SK-MEL-5 (cell line): ENCODE data around the gene PCDHGA5. TPM values are rescaled to one million over a fixed set of nuclear protein-coding genes. Genes with fewer than 3 reads are reported as not detected.
"Not testable (repeated sequence)": the region's sequence is repeated elsewhere in the genome, so short reads cannot be mapped to it uniquely, and the experiment has no call there.

Experiments
- DNase-seq: peaks from one replicate; pipeline ENCODE4 v3.0.0-alpha.2; 2016; ENCODE audit warnings: low read depth, low spot score
- in situ Hi-C: cut with HindIII; loops from 2 replicates; pipeline ENCODE4 v1.10.0; 2016; ENCODE audit warnings: low sequenced_read_pairs, high pct_unique_total_duplicates, low pct_unique_long_range_greater_than_20kb
- total RNA-seq: library from RNA; depleted of rRNA; stranded (reverse); fragments of >200 nt; shearing (Covaris generic); gene quantifications from 2 replicates; pipeline ENCODE4 v1.2.3, GENCODE V29; 2014; rRNA removed

Gene PCDHGA5
- total RNA-seq, 1 experiment from 2014 or later = 0.66 TPM

GRCh38 chr5:141399555-141400258 is 35.7 kb downstream of the PCDHGA5 start:
- DNase-seq = no peak
- in situ Hi-C loops = no loop called here

GRCh38 chr5:141402553-141403243 is 38.7 kb downstream of the PCDHGA5 start, which contains the start of gene PCDHGA9:
Gene PCDHGA9, plus strand, starts transcription at chr5:141402778. Its CDS starts 175 bp downstream, at chr5:141402953.
- in situ Hi-C loops = no loop called here
- DNase-seq = peak; percentile 23

GRCh38 chr5:141403387-141403786 is 39.4 kb downstream of the PCDHGA5 start:
- in situ Hi-C loops = no loop called here
- DNase-seq = no peak

GRCh38 chr5:141407790-141408505 is 44.0 kb downstream of the PCDHGA5 start, which contains the start of gene PCDHGB6:
Gene PCDHGB6, plus strand, starts transcription at chr5:141408021. Its CDS starts 182 bp downstream, at chr5:141408203.
- in situ Hi-C loops, DNase-seq: not testable (repeated sequence)

- DNase-seq = no peak
- in situ Hi-C loops = no loop called here
Observed at GRCh38 chr5:141409598-141410306, 45.8 kb downstream of the PCDHGA5 start.

- in situ Hi-C loops = no loop called here
- DNase-seq = no peak
Observed at GRCh38 chr5:141411575-141411974, 47.6 kb downstream of the PCDHGA5 start.

GRCh38 chr5:141412854-141413539 is 49.0 kb downstream of the PCDHGA5 start, which contains the start of gene PCDHGA10:
Gene PCDHGA10, plus strand, starts transcription at chr5:141412987. Its CDS starts 189 bp downstream, at chr5:141413176.
- in situ Hi-C loops = no loop called here

GRCh38 chr5:141413540-141414069 is 49.6 kb downstream of the PCDHGA5 start:
- in situ Hi-C loops = no loop called here
- no peak for DNase-seq

More at GRCh38 chr5:141412854-141413539, 49.0 kb downstream of the PCDHGA5 start, which contains the start of gene PCDHGA10:
- peak; percentile 52 for DNase-seq

GRCh38 chr5:141414548-141415274 is 50.7 kb downstream of the PCDHGA5 start:
- DNase-seq, in situ Hi-C loops: not testable (repeated sequence)

- DNase-seq, in situ Hi-C loops: not testable (repeated sequence)
Observed at GRCh38 chr5:141415275-141415618, 51.3 kb downstream of the PCDHGA5 start.

Other genes with a start within 250 kb of the PCDHGA5 start
- 0.40 and 0.43 TPM in 2 replicates for gene PCDHB4, start 242.3 kb upstream of the PCDHGA5 start, total RNA-seq
- 2.0 and 3.1 TPM in 2 replicates for gene PCDHB5, start 229.0 kb upstream of the PCDHGA5 start, total RNA-seq
- 0.21 and 0.43 TPM in 2 replicates for gene PCDHB6, start 214.1 kb upstream of the PCDHGA5 start, total RNA-seq
- 0.24 and 0.29 TPM in 2 replicates for gene PCDHB7, start 191.5 kb upstream of the PCDHGA5 start, total RNA-seq
- gene PCDHB8, start 186.4 kb upstream of the PCDHGA5 start, total RNA-seq = 0.43 and 0.74 TPM in 2 replicates
- gene PCDHB16, start 181.8 kb upstream of the PCDHGA5 start, total RNA-seq = 0.55 and 0.75 TPM in 2 replicates
- gene PCDHB9, start 177.0 kb upstream of the PCDHGA5 start, total RNA-seq = 0.05 and 0.90 TPM in 2 replicates
- gene PCDHB10, start 171.8 kb upstream of the PCDHGA5 start, total RNA-seq = 0.37 and 0.40 TPM in 2 replicates
- gene PCDHB11, start 164.5 kb upstream of the PCDHGA5 start, total RNA-seq = 0.55 and 0.75 TPM in 2 replicates
- gene PCDHB12, start 155.4 kb upstream of the PCDHGA5 start, total RNA-seq = 0.24 and 0.42 TPM in 2 replicates
- gene PCDHB13, start 150.2 kb upstream of the PCDHGA5 start, total RNA-seq = 0.66 and 0.77 TPM in 2 replicates
- 0.24 and 0.40 TPM in 2 replicates for gene PCDHB14, start 140.8 kb upstream of the PCDHGA5 start, total RNA-seq
- gene PCDHB15, start 118.8 kb upstream of the PCDHGA5 start, total RNA-seq = 1.1 and 1.6 TPM in 2 replicates
- 0.11 TPM in 1 of 2 replicates, not detected in the other for gene SLC25A2, start 60.1 kb upstream of the PCDHGA5 start, total RNA-seq
- 60.5 and 60.9 TPM in 2 replicates for gene TAF7, start 43.4 kb upstream of the PCDHGA5 start, total RNA-seq
- gene PCDHGA1, start 33.6 kb upstream of the PCDHGA5 start, total RNA-seq = 0.63 and 0.67 TPM in 2 replicates
- 1.7 and 2.0 TPM in 2 replicates for gene PCDHGA2, start 25.4 kb upstream of the PCDHGA5 start, total RNA-seq
- gene PCDHGA3, start 20.3 kb upstream of the PCDHGA5 start, total RNA-seq = 0.32 TPM in 1 of 2 replicates, not detected in the other
- gene PCDHGB1, start 14.1 kb upstream of the PCDHGA5 start, total RNA-seq = 1.2 and 1.6 TPM in 2 replicates
- 1.4 and 1.6 TPM in 2 replicates for gene PCDHGA4, start 9.1 kb upstream of the PCDHGA5 start, total RNA-seq
- gene PCDHGB2, start 4.2 kb upstream of the PCDHGA5 start, total RNA-seq = 1.5 and 1.7 TPM in 2 replicates
- 0.21 and 0.53 TPM in 2 replicates for gene PCDHGB3, start 6.1 kb downstream of the PCDHGA5 start, total RNA-seq
- gene PCDHGA6, start 9.7 kb downstream of the PCDHGA5 start, total RNA-seq = 1.8 and 2.4 TPM in 2 replicates
- gene PCDHGA7, start 18.6 kb downstream of the PCDHGA5 start, total RNA-seq = 0.71 and 1.6 TPM in 2 replicates
- gene PCDHGB4, start 23.5 kb downstream of the PCDHGA5 start, total RNA-seq = 0.08 and 0.26 TPM in 2 replicates
- gene PCDHGA8, start 28.5 kb downstream of the PCDHGA5 start, total RNA-seq = 0.05 and 0.13 TPM in 2 replicates
- gene PCDHGB5, start 33.8 kb downstream of the PCDHGA5 start, total RNA-seq = 0.29 and 0.50 TPM in 2 replicates
- 0.03 and 0.45 TPM in 2 replicates for gene PCDHGA9, start 38.6 kb downstream of the PCDHGA5 start, total RNA-seq
- 0.21 and 0.40 TPM in 2 replicates for gene PCDHGB6, start 43.9 kb downstream of the PCDHGA5 start, total RNA-seq
- gene PCDHGA10, start 48.8 kb downstream of the PCDHGA5 start, total RNA-seq = 0.18 and 0.21 TPM in 2 replicates
- gene PCDHGB7, start 53.5 kb downstream of the PCDHGA5 start, total RNA-seq = 7.4 and 8.6 TPM in 2 replicates
- gene PCDHGA11, start 56.9 kb downstream of the PCDHGA5 start, total RNA-seq = 0.21 and 0.58 TPM in 2 replicates
- gene PCDHGA12, start 66.3 kb downstream of the PCDHGA5 start, total RNA-seq = 10.0 and 13.8 TPM in 2 replicates
- gene PCDHGC3, start 111.8 kb downstream of the PCDHGA5 start, total RNA-seq = 9.8 and 12.5 TPM in 2 replicates
- gene PCDHGC4, start 120.9 kb downstream of the PCDHGA5 start, total RNA-seq = 0.11 TPM in 1 of 2 replicates, not detected in the other
- gene PCDHGC5, start 124.9 kb downstream of the PCDHGA5 start, total RNA-seq = 0.05 and 0.19 TPM in 2 replicates